Activated CD4-positive, CD25-positive, alpha-beta regulatory T cell treated with anti-CD3 and anti-CD28 coated beads, Interleukin-2, amount 50 U/mL, for 16 hours (primary cell): ENCODE measurements around the gene BCHE.

Experiments used
- DNase-seq: peaks from one replicate; pipeline ENCODE4 v3.0.0-alpha.2; 2020; ENCODE audit warnings: low read depth, low spot score

Gene BCHE

DNA sequence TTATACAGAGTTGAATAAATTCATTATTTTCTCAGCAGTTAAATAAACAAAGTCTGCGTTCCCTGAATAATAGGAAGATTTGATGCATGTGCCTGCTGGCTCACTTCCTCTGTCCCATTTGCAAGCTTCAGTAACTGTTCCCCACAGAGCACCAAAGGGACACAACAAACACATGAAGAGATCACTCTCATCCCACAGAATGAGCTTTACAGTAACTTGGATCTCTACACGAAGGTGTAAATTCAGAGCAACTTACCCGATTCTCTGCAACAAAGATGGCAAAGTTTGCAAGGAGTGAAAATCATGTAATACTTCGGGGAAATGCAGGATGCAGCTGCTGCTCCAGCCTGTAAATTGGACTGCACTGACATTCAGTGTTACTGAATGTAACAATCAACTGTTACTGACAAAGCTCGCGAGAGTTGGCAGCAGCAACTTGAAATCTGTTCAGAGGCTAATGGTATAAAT lies at the start of gene BCHE:
Gene BCHE, minus strand, starts transcription at position 366 of the 468 bp plus-strand sequence. CDS start 6,390 bp downstream, outside the sequence.
- no peak for DNase-seq

DNA sequence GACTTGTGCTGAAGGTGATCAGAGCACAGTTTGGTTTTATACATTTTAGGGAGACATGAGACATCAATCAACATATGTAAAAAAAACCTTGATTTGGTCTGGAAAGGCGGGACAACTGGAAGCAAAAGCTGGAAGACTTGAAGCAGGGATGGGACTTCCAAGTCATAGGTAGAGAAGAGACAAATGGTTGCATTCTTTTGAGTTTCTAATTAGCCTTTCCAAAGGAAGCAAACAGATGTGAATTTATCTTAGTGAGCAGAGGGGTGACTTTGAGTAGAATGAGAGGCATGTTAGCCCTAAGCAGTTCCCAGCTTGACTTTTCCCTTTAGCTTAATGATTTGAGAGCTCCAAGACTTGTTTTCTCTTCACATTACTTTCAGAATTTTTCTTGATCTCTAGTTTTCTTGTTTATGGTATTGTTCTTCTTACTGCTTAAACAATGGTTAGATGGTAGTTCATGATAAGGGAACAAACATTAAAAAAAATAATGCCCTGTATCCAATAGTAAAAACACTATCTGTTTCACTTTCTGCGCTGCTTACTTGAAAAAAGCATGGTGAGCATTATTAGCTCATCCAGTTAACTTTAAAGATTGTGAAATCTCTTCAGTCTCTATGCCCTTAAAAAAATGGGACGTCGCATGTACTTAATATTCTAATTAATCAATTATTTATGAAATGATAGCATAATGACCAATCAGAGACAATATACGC lies 48.5 kb upstream of the BCHE start:
- no peak for DNase-seq

DNA sequence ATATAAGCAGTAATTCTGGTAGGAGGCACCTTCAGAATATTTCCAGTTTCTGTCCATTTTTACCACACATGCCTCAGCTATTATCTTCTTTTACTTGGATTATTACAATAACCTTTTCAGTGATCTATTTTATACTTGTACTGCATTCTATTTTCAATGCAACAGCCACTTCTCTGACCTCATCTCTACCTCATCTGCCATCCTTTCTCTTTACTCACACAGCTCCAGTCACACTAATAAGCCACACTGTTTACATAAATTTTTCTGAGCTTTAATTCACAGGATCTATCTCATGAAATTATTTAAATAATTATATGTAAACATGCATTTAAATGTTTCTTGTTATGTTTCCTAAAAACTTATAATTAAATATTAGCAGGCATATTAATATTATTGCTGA lies 47.3 kb upstream of the BCHE start:
- no peak for DNase-seq

DNA sequence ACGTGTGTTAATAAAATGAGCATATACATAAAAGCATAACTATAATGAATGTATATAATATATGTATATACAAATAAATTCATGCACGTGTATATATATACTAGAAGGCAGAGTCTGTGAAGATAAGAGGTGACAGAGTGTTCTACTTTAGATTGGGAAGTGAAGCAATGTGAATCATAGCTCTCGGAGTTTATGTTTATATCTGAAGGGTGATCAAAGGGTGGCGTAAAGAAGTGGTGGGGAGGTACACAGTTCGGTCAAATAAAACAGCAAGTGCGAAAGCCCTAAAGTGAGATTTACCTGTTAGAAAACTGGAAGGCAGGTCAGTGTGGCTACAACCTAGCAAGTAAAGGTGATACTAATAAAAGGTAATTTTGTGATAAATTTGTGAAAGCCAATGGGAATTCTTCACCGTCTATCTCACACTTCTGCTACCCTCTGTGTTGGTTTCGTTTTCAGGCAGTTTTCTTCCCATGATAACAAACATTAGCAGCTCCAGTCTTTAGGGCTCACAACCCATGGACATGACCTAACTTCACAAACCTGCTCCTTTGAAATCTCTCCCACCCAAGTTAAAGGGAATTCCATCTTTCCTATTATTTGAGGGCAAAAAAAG lies 46.7 kb upstream of the BCHE start:
- no peak for DNase-seq

DNA sequence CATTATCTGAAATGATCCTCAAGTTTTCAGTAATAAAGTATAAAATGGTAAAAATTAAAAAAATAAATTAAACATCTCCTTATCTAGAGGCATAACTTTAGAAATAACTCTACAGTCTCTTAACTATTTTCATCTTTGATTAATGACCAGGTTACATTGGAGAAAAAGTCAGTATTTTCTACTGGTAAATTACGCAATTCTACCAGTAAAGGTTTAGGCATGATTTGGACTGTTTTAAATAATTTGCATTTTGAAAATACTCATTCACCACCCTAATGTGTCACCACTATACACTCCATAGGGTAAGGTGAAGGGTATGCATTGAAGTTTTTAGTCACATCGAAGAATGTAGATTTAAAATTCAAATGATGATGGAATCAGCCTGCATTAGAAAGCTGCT lies 45.9 kb upstream of the BCHE start:
- DNase-seq: no peak

DNA sequence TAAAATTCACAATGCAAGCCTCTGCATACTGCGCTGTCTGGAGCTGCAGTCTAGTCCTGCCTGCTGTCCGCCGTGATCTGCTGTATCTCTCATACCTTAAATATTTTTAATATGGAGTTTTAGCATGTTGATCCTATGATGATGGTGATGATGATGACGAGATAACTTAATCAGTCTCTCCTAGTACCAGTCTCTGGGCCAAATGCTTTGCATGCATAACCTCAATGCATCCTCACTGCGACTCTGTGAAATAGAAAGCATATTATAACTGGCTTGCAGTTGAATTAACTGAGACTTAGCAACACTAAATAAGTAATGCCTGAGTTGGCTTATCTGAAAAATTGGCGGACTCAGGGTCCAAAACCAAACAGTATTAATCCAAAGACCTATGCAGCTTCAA lies 38.4 kb upstream of the BCHE start:
- DNase-seq: no peak

DNA sequence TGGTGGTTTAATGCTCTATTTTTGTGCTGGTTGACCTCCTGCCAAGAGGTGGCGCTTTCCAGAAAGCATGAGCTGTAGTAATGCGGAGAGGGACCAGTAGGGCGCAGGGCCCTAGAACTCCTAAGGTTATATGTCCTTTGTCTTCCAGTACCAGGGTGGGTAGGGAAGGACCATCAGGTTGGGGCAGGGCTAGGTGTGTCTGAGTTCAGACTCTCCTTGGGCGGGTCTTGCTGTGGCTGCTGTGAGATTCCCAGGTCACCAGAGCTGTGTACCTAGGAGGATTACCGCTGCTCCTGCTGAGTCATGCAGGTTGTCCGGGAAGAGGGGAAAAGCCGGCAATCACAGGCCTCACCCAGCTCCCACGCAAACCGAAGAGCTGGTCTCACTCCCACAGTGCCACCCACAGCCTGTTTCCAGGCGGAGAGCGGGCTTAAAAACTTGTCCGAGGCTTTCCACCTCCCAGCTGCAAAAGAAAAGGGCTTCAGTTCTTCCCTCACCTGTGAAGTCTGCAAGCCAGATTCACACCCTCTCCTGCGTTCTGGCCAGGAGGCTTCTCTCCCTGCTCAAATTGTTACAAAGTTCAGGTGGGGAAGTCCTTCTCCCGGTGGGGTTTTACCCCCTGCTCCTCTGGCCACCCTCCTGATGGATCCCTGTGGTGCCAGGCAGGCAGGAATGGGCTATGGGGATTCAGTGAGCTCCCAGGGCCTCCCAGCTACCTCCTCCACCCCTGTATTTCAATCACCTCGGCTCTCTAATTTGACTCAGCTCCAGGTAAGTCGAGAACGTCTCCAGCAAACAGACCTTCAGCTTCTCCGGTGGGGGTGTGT lies 37.7 kb upstream of the BCHE start:
- no peak for DNase-seq

DNA sequence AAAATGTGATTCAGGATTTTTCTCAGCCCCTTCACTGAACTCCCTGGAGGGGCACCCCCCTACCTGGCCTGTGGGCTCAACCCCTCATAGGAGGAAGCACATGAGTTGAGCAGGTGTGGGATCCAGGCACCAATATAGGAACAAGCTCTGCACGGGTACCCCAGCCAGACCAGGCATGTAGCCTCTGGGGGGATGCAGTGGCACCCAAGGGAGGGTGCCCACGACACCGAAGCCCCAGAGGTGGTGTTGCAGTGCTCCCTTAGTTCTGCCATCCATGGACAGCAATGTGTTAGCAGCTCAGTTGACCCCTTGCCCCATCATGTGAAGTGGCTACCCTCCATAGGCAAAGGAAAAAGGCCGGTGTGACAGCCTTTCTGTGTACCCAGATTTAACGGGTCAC lies 30.9 kb upstream of the BCHE start:
- no peak for DNase-seq

DNA sequence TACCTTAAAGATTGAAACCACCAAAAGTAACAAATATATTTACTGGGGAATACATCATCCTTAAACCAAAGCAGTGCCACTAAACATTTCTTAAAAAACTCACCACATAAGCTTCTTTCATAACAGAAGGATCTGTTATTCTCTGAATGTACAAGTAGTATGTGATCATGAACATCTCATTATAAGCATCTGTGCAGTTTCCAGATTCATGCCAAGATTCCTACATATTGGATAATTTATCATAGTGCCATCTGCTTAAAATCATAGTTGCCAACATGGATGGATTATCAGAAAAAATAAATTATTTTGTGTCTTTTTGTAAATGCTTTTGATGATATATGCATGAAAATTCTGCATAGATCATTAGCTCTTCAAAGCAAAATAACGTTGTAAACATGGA lies 21.8 kb upstream of the BCHE start:
- no peak for DNase-seq

DNA sequence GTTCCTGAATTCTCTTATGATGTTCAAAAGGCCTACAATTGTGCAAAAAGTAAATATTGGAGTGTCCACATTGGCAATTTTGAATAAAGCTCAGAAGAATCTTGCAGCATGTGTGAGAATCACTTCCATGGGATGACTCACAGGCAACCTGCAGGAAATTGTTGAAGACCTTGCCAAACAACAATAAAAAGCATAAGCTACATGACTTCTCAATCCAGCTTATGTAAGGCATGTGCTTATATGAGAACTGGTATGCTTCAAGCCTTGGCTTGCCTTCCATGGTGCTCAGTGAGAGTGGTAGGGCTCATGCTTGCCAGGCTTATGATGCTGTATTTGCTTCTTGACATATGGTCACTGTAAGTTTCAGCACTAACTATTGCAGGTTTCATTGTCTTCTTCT lies 18.4 kb upstream of the BCHE start:
- DNase-seq: no peak

DNA sequence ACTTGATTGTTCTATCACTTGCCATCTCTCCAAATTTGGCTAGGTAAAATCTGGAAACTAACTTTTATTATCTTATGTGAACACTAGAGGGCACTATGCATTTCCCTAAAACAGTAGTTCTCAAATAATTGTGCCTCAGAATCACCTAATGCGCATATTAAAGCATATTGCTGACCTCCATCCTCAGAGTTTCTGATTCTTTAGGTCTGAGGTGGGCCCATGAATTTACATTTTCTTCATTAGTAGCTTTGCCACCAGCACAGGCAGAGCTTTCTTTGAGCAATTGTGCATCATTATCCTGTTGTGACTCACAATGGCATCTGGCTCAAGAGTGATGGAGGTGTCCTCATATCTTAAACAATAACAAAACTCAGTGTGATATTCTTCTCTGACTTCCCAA lies 17.5 kb upstream of the BCHE start:
- no peak for DNase-seq

DNA sequence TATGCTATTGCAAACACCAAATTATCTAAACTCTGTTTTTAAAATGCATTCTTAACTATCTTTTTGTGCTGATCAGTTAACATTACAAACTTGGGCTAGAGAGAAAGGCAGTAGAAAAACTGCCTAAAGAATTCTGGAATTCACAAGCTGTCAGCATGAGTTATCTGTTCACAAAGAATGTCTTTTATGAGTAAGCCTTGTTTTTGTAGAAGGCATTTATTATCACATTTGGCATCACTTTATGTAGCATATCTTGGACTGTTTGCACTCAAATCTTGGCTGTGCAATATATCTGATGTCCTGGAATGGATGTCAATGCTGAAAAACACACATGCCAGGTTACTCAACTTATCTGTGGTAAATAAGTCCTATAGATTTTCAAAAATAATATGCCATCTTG lies 15.5 kb upstream of the BCHE start:
- no peak for DNase-seq

DNA sequence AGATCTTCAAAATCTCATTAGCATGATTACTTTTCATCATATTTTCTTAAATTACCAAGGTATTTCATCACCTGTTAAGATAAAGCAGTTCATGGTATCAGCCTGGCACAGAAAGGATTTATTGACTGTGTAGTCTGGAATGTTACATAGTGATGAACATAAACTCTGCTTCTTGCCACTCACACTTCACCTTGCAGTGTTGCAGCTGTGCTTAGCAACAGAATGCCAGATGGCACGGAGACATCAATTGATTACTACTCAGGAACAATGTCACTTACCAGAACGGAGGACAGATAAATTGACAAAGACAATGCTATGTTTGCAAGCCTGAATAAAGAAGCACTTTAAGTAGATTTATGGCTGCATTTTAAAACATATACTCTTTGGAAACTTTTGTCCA lies 15.0 kb upstream of the BCHE start:
- DNase-seq: no peak

DNA sequence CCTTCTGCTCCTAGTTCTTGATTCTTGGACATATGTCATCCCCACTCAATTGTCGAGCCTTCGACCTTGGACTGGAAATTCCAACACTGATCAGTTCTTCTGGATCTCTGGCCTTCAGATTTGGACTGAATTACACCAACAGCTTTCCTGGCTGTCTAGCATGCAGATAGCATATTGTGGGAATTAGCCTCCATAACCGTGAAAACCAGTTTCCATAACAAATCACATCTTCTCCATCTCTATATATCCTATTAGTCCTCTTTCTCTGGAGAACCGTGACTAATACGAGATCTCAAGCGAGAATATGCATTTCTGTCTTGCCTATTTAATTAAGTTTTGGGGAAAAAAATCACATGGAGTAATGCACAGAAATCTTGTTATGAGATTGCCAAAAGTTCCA lies 8.8 kb upstream of the BCHE start:
- DNase-seq: no peak

DNA sequence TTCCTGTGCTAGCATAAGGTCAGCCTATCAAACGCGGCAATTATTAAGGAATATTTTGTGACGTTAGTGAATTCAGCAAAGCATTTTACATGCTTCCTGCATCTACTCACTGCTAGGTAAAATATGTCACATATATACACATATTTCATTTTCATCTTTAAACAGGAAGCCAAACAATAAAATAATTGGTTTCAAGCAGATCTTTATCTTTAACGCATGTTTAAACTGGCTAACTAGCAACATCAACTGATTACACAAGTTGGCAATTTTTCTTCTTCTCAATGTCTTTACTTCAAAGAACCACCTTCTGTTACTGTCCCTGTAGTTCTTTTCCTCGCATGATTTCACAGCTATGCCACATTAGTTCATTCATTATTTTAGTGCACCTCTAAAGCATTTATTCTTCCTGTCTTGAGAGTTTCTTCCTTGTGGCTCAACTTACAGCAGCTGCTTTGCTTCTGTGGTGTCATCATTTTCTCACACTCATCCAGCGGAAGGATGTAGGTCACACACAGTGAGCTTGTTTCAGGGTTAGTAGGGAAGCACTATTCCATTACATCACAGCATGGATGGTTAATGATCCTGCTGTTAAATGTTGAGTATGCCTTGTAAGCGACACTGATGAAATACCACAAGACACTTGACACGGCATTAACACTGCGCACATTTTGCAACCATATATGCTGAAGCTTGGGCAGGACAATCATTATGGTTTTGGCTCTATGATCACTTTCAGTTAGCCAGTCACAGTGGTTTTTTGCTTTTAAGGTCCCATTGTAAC lies 2.3 kb upstream of the BCHE start:
- no peak for DNase-seq

DNA sequence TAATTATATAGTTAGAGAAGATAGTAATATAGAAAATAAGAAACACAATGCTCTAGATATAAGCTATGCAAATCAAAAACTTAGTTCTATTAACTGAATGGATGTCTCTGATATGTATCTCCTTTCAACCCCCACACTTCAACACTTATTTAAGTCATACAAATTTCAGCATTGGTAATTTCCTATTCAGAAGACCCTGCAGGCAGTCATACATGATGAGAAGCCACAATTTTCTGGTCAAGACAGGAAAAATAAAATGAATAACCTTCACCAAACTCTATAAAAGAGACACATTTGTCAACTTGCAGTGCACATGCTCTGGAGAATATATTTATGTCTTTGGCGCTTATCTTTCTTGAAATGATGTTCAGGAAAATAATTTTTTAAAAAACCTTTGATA lies 578 bp upstream of the BCHE start:
- DNase-seq: no peak

DNA sequence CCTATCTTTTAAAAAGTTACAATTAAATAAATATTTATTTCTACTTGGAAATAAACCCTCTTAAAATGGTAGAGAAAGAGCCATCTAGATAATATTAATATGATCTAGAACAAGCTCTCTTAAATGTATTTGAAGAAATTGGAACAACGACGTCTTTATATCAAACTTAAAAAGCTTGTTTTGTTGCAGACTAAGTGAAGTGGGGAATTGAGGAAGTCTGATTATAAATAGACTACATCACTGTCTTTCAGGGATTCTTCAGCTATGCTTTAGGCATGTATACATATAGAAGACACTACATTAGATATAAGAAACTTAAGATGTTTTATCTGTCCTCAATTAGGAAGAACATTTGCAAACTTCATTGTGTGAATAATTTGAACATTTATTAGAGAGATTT lies 1.8 kb downstream of the BCHE start:
- no peak for DNase-seq

DNA sequence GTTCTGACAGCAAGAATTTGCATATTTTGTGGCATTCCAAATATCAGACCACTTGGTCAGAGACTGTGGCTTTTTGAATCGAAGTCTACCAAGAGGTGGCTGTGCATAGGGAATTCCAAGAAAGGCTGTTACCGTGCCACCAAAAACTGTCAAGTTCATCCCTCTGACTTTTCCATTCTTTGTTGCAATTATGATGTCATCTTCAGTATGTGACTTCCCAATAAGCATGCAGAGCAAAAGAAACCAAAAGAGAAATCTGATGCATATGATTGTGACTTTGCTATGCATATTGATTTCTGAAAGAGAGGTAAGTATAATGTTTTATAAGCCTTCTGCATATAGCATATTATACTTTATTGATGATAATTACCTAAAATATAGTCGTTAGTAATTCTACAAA lies 6.5 kb downstream of the BCHE start:
- DNase-seq: no peak

DNA sequence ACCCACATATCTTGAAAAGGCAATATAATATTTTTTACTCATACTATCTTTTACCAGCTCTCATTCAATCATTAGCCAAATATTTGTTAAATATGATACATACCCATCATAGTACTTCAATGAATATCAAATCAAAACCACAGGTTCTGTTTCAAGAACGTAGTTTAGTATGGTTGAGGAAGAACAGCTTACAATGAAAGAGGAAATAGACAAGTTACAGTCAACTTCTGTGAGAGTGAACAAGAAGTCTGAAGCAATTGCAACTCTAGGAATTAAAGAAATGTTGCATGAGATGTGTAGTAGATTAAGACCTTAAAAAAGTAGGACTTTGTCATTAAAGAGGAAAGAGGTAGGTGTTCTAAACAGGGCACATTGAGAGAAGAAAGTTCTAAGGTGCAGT lies 9.3 kb downstream of the BCHE start:
- DNase-seq: no peak

DNA sequence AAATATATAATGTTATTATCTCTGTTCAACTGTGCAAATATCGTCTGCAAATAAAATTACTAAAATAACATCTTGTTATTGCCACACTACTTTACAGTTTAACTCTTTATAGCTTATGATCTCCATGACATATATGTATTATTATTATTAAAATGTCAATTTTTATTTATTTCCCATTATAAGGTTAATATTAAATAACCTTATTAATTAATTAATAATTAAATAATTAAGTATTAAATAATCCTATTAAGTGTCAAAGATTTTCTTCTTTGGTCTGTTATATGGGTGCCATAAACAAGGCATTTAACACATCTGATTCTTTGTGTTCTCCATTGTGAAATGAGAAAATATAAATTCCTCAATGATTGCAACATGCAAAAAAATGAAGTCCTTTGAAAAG lies 10.0 kb downstream of the BCHE start:
- no peak for DNase-seq

DNA sequence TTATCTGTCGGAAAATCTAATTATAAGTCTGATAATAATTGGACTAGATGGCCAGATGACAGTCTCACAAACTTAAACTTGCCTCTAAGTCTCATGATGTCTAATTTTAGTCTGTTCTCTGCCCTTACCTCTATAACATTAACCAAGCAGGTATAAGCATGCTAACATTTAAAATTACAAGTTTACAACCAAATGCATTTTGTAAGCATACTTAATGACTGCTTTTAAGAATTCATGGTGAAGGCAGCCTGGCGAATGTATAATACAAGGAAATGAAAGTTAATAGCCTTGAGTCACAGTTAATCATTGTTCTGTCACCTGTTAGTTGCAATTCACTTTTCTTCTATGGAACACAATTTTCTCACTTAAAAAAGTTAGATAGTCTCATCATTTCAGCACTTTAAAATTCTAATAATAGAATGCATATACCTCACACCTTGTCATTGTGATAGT lies 16.5 kb downstream of the BCHE start:
- DNase-seq: no peak

DNA sequence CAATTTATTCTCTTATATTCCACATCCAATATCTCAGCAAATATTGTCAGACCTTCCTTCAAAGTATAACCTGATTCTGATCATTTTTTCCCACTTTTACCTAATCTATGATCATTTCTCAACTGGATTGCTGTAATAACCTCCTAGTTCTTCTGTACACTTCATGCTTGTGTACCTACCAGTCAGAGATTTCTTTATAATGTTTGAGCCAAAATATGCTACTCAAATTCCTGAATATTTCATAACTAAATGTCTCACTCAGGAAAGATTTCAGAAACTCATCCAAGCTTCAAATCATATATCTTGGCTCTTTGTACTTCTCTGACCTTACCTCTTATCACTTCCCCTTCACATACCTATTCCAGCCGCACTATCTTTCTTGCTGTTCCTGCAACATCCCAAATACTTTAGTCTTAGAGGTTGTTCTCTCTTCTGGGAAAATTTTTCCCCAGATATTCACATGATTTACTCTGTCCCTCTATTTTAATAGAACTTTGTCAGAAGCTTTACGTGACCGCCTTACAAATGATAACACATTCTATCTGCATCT lies 20.0 kb downstream of the BCHE start:
- no peak for DNase-seq
